ENCODE results near the gene DYNC1I1. TPM values are rescaled to one million over a fixed set of nuclear protein-coding genes. Genes with fewer than 3 reads are reported as not detected.

DYNC1I1 gene
- polyA plus RNA-seq, 3 donors, result 0.31 to 0.59 (median 0.37) TPM

- DNase-seq (ENCODE audit: extremely low read depth in 1 of 11, low read depth in 9 of 11, low spot score in 4 of 11), result peak in 1 of 11 donors; percentile 4
Observed at GRCh38 chr7:95886501-95887090, 114.2 kb downstream of the DYNC1I1 start.

GRCh38 chr7:95893484-95893883, 121.1 kb downstream of the DYNC1I1 start:
- no peak for DNase-seq (ENCODE audit: extremely low read depth in 1 of 11, low read depth in 9 of 11, low spot score in 4 of 11)

- no peak for DNase-seq (ENCODE audit: extremely low read depth in 1 of 11, low read depth in 9 of 11, low spot score in 4 of 11)
Observed at GRCh38 chr7:95897557-95898251, 125.3 kb downstream of the DYNC1I1 start.

- DNase-seq (ENCODE audit: extremely low read depth in 1 of 11, low read depth in 9 of 11, low spot score in 4 of 11), result no peak
Observed at GRCh38 chr7:95899919-95900513, 127.7 kb downstream of the DYNC1I1 start.

GRCh38 chr7:95901006-95901405, 128.7 kb downstream of the DYNC1I1 start:
- DNase-seq (ENCODE audit: extremely low read depth in 1 of 11, low read depth in 9 of 11, low spot score in 4 of 11), result no peak

- no peak for DNase-seq (ENCODE audit: extremely low read depth in 1 of 11, low read depth in 9 of 11, low spot score in 4 of 11)
Observed at GRCh38 chr7:95904099-95904498, 131.7 kb downstream of the DYNC1I1 start.

- peak in 2 of 11 donors; percentile 9 to 22 for DNase-seq (ENCODE audit: extremely low read depth in 1 of 11, low read depth in 9 of 11, low spot score in 4 of 11)
Observed at GRCh38 chr7:95905167-95905566, 132.8 kb downstream of the DYNC1I1 start.

- DNase-seq (ENCODE audit: extremely low read depth in 1 of 11, low read depth in 9 of 11, low spot score in 4 of 11), result no peak
Observed at GRCh38 chr7:95906851-95907250, 134.5 kb downstream of the DYNC1I1 start.

- no peak for DNase-seq (ENCODE audit: extremely low read depth in 1 of 11, low read depth in 9 of 11, low spot score in 4 of 11)
Observed at GRCh38 chr7:95907337-95907736, 135.0 kb downstream of the DYNC1I1 start.

- no peak for DNase-seq (ENCODE audit: extremely low read depth in 1 of 11, low read depth in 9 of 11, low spot score in 4 of 11)
Observed at GRCh38 chr7:95908499-95908898, 136.1 kb downstream of the DYNC1I1 start.

- no peak for DNase-seq (ENCODE audit: extremely low read depth in 1 of 11, low read depth in 9 of 11, low spot score in 4 of 11)
Observed at GRCh38 chr7:95910341-95910740, 138.0 kb downstream of the DYNC1I1 start.

GRCh38 chr7:95915731-95916130, 143.4 kb downstream of the DYNC1I1 start:
- no peak for DNase-seq (ENCODE audit: extremely low read depth in 1 of 11, low read depth in 9 of 11, low spot score in 4 of 11)

- peak; percentile 52 to 81 (median 66) for DNase-seq (ENCODE audit: extremely low read depth in 1 of 11, low read depth in 9 of 11, low spot score in 4 of 11)
Observed at GRCh38 chr7:95916573-95917297, 144.4 kb downstream of the DYNC1I1 start.

- DNase-seq (ENCODE audit: extremely low read depth in 1 of 11, low read depth in 9 of 11, low spot score in 4 of 11), result no peak
Observed at GRCh38 chr7:95917634-95918033, 145.3 kb downstream of the DYNC1I1 start.

- no peak for DNase-seq (ENCODE audit: extremely low read depth in 1 of 11, low read depth in 9 of 11, low spot score in 4 of 11)
Observed at GRCh38 chr7:95919556-95919955, 147.2 kb downstream of the DYNC1I1 start.

- no peak for DNase-seq (ENCODE audit: extremely low read depth in 1 of 11, low read depth in 9 of 11, low spot score in 4 of 11)
Observed at GRCh38 chr7:95921543-95921942, 149.2 kb downstream of the DYNC1I1 start.

GRCh38 chr7:95922191-95922590, 149.8 kb downstream of the DYNC1I1 start:
- DNase-seq (ENCODE audit: extremely low read depth in 1 of 11, low read depth in 9 of 11, low spot score in 4 of 11), result no peak

- DNase-seq (ENCODE audit: extremely low read depth in 1 of 11, low read depth in 9 of 11, low spot score in 4 of 11), result no peak
Observed at GRCh38 chr7:95925236-95925635, 152.9 kb downstream of the DYNC1I1 start.

GRCh38 chr7:95925971-95926370, 153.6 kb downstream of the DYNC1I1 start:
- no peak for DNase-seq (ENCODE audit: extremely low read depth in 1 of 11, low read depth in 9 of 11, low spot score in 4 of 11)

GRCh38 chr7:95927756-95928155, 155.4 kb downstream of the DYNC1I1 start:
- DNase-seq (ENCODE audit: extremely low read depth in 1 of 11, low read depth in 9 of 11, low spot score in 4 of 11), result no peak
